ENCODE results near the gene SLC16A4.

The SLC16A4 gene

GRCh38 chr1:110326826-110327225 lies 64.0 kb downstream of the SLC16A4 start:
- DNase-seq (ENCODE audit: low spot score), result no peak

GRCh38 chr1:110324667-110325066 lies 66.2 kb downstream of the SLC16A4 start:
- no peak for DNase-seq (ENCODE audit: low spot score)

GRCh38 chr1:110321846-110322245 lies 69.0 kb downstream of the SLC16A4 start:
- no peak for DNase-seq (ENCODE audit: low spot score)

GRCh38 chr1:110321045-110321444 lies 69.8 kb downstream of the SLC16A4 start:
- DNase-seq (ENCODE audit: low spot score), result no peak

GRCh38 chr1:110320168-110320518 lies 70.7 kb downstream of the SLC16A4 start:
- DNase-seq (ENCODE audit: low spot score), result no peak

GRCh38 chr1:110319332-110320167 lies 71.3 kb downstream of the SLC16A4 start:
- no peak for DNase-seq (ENCODE audit: low spot score)

GRCh38 chr1:110318046-110318445 lies 72.8 kb downstream of the SLC16A4 start:
- no peak for DNase-seq (ENCODE audit: low spot score)

- no peak for DNase-seq (ENCODE audit: low spot score)
Measured at GRCh38 chr1:110316735-110317134, 74.1 kb downstream of the SLC16A4 start.
